Gastrocnemius medialis (tissue), 4 donors: Measurements from ENCODE around the gene MSANTD2. TPM values are rescaled to one million over a fixed set of nuclear protein-coding genes. Genes with fewer than 3 reads are reported as not detected.
A peak's percentile ranks its signal among the peaks of the same experiment; 100 is the strongest.

Experiments used
- ATAC-seq, 2 donors: fragments of 150-250 bp; one replicate each; pipeline ENCODE4 v1.9.1; 2016
- DNase-seq, 2 donors: peaks; one replicate each; pipeline ENCODE4 v3.0.0-alpha.2; 2019
- H3K27ac ChIP-seq, 4 donors: fragments of 200-600 bp; sonication (generic); 1 replicate in 1 of 4; 2 replicates in 3 of 4; pipeline ENCODE4 v1.5.1; 2016 to 2018; ENCODE audit warnings: mild to moderate bottlenecking in 2 of 4, moderate library complexity in 1 of 4
- H3K27me3 ChIP-seq, 3 donors: fragments of 200-600 bp; sonication (generic) in 2 of 3; 1 replicate in 1 of 3; 2 replicates in 2 of 3; pipeline versions ENCODE4 v1.5.1 to v1.6.0; 2016 to 2019; ENCODE audit warnings: mild to moderate bottlenecking in 1 of 3, moderate library complexity in 1 of 3
- H3K36me3 ChIP-seq, 2 donors: fragments of 200-600 bp; sonication (generic) in 1 of 2; one replicate each; pipeline ENCODE4 v1.5.1; 2017 to 2018
- H3K4me1 ChIP-seq, 2 donors: fragments of 200-600 bp; sonication (generic) in 1 of 2; one replicate each; pipeline ENCODE4 v1.5.1; 2016 to 2017; ENCODE audit warnings: mild to moderate bottlenecking in 2 of 2
- H3K4me3 ChIP-seq, 4 donors: fragments of 200-600 bp; sonication (generic) in 3 of 4; 1 replicate in 1 of 4; 2 replicates in 3 of 4; pipeline ENCODE4 v1.5.1; 2016 to 2019; ENCODE audit warnings: mild to moderate bottlenecking in 2 of 4
- H3K9me3 ChIP-seq, 3 donors: fragments of 200-600 bp; sonication (generic) in 2 of 3; 1 replicate in 1 of 3; 2 replicates in 2 of 3; pipeline ENCODE4 v1.5.1; 2016 to 2019
- POLR2A ChIP-seq, 2 donors: fragments of 450-650 bp; IDR thresholded peaks; one replicate each; pipeline ENCODE4 v1.6.1; 2017; ENCODE audit warnings: antibody characterized with exemption in 2 of 2, mild to moderate bottlenecking in 2 of 2, moderate library complexity in 2 of 2
- in situ Hi-C, 4 donors: fragments of 200-750 bp; cut with MboI; loops; one replicate each; pipeline versions ENCODE4 v1.15.0 to v1.8.0; 2017; ENCODE audit warnings: low sequenced_read_pairs in 4 of 4
- intact Hi-C: fragments of 100-400 bp; cut with DNase I; formaldehyde crosslinking; loops from one replicate; pipeline ENCODE4 v1.15.1; 2023; ENCODE audit warnings: low total_unique reads
- total RNA-seq, 4 donors: library from RNA; depleted of rRNA; stranded (reverse); fragments of >200 nt; gene quantifications; one replicate each; pipeline versions ENCODE4 v1.1.0 to v1.2.3, GENCODE V29; 2016
- TF ChIP-seq, protein P1 (sequence below), 5 experiments: fragments of 450-650 bp in 3 of 5; fragments of 200-600 bp in 2 of 5; sonication (generic) in 2 of 5; IDR thresholded peaks in 4 of 5; conservative IDR thresholded peaks in 1 of 5; 1 replicate in 4 of 5; 2 replicates in 1 of 5; pipeline ENCODE4 v1.5.1; 2016 to 2019; ENCODE audit warnings: antibody characterized with exemption in 5 of 5, mild to moderate bottlenecking in 3 of 5, moderate library complexity in 3 of 5

MSANTD2 gene
- total RNA-seq, 4 donors from 2014 or later = 3.3 to 5.1 (median 3.8) TPM

DNA sequence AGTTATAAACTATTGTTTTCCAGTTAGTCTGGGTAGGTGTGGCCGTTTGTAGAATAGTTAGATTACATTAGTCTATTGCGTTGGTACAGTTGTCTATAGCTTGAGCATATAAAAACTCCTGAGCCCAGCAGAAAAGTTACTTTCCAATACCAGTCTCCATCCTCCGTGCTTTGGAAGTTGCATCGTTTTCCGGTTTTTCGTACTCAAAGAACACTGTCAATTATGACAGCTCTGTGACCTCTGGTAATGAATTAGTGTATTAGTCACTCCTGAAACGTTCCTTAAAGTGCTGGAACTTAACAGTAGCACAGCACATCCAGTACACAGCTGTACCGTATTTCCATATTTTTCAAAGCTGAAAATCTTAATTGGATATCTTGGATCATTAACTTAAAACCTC, 808 bp upstream of the MSANTD2 start:
- H3K27ac ChIP-seq = peak overlapping the region; percentile 87 to 99 (median 94)
- peak overlapping the region; percentile 58 to 91 (median 86) for H3K4me3 ChIP-seq
- intact Hi-C loops = loop anchor here (2.0 to 5.0 kb wide), 4 partner anchors 36 to 179 kb away; partner anchors contain the start of genes CCDC15, ESAM and TBRG1
- ATAC-seq (peak; percentile 3 to 13), DNase-seq (no peak)
- peaks cover 0 to 9% of the 10 kb centered on the region in 2 donors for H3K36me3 ChIP-seq
- TF ChIP-seq, protein P1, sequence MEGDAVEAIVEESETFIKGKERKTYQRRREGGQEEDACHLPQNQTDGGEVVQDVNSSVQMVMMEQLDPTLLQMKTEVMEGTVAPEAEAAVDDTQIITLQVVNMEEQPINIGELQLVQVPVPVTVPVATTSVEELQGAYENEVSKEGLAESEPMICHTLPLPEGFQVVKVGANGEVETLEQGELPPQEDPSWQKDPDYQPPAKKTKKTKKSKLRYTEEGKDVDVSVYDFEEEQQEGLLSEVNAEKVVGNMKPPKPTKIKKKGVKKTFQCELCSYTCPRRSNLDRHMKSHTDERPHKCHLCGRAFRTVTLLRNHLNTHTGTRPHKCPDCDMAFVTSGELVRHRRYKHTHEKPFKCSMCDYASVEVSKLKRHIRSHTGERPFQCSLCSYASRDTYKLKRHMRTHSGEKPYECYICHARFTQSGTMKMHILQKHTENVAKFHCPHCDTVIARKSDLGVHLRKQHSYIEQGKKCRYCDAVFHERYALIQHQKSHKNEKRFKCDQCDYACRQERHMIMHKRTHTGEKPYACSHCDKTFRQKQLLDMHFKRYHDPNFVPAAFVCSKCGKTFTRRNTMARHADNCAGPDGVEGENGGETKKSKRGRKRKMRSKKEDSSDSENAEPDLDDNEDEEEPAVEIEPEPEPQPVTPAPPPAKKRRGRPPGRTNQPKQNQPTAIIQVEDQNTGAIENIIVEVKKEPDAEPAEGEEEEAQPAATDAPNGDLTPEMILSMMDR (IDR thresholded peaks at IDR 0.05 in 4 of 5, conservative IDR thresholded peaks at IDR 0.05 in 1 of 5) = no peak
- TF ChIP-seq POLR2A (IDR thresholded peaks at IDR 0.05) = no peak
- H3K9me3 ChIP-seq = no peaks in the 10 kb centered on the region
- H3K4me1 ChIP-seq = peaks cover 26 to 28% of the 10 kb centered on the region in 2 donors
- in situ Hi-C loops = no loop called here
- no peaks in the 10 kb centered on the region for H3K27me3 ChIP-seq

DNA sequence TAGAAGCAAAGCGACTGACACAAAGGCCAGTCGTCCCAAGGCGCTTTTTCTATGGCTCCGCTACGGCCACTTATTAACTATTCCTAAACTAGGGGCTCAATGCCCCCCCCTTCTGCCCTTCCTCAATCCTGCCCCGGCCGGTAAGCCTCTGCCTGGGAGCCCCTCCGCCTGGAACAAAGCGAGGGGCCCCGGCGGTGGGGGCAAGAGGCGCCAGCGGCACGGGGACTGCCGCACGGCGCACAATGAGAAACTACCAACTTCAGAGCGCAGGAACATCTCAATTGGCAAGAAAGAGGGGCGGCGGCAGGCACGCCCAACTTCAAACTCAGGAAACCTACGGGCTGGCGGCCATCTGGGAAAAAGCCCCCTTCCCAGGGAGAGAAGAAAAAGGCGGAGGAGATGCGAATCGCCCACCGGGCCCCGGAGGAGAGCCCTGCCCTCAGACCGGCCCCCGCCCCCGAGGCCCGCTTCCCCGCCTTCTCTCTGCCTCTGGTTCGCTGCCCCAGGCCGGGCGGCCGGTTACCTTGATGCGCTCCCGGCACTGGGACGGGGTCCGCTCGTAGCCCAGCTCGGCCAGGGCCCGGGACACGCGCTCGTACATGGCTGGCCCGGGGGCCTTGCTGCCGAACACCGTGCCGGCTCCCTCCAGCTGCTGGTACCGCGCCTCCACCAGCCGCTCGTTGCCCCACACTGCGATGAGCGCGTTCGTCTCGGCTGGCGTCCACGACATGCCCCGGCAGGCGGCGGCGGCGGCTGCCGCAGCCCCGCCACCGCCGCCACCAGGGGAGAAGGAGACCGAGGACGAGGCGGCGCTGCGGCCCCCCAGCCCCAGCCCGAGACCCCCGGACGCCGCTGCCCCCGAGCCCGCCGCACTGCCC, 619 bp downstream of the MSANTD2 start:
- no peak for TF ChIP-seq POLR2A (IDR thresholded peaks at IDR 0.05)
- TF ChIP-seq, protein P1 (IDR thresholded peaks at IDR 0.05 in 4 of 5, conservative IDR thresholded peaks at IDR 0.05 in 1 of 5) = no peak
- H3K4me3 ChIP-seq = peak overlapping the region; percentile 58 to 91 (median 86)
- peaks cover 26 to 33% of the 10 kb centered on the region in 2 donors for H3K4me1 ChIP-seq
- H3K27ac ChIP-seq = peak overlapping the region; percentile 87 to 99 (median 94)
- ATAC-seq = peak; percentile 34 to 50
- in situ Hi-C loops (no loop called here), intact Hi-C loops (loop anchor here (2.0 to 5.0 kb wide), 4 partner anchors 37 to 177 kb away; partner anchors contain the start of genes CCDC15, ESAM and TBRG1)
- DNase-seq = no peak
- H3K36me3 ChIP-seq = no peaks in the 10 kb centered on the region
- no peaks in the 10 kb centered on the region for H3K9me3 ChIP-seq
- H3K27me3 ChIP-seq = no peaks in the 10 kb centered on the region

DNA sequence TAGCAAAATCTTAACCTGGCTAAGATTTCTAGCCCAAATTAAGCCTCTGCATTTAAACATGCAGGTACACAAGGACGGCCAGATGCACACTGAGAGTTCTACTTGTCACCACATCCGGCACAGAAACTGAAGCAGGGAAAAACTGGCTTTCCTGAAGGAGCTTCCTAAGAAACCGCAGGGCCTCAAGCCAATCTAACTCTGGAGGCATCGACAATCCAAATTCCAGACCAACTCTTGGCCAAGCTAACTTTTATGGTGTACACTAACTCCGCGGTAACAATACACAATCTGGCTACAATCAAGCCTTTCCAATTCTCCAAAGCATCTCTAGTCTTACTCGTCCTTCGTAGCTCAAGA, 1.2 kb downstream of the MSANTD2 start:
- TF ChIP-seq POLR2A (IDR thresholded peaks at IDR 0.05) = no peak
- TF ChIP-seq, protein P1 (IDR thresholded peaks at IDR 0.05 in 4 of 5, conservative IDR thresholded peaks at IDR 0.05 in 1 of 5) = no peak
- peak overlapping the region; percentile 58 to 91 (median 86) for H3K4me3 ChIP-seq
- in situ Hi-C loops (no loop called here), intact Hi-C loops (no loop called here)
- H3K4me1 ChIP-seq = peaks cover 26 to 33% of the 10 kb centered on the region in 2 donors
- H3K9me3 ChIP-seq = no peaks in the 10 kb centered on the region
- DNase-seq (no peak), ATAC-seq (no peak)
- no peaks in the 10 kb centered on the region for H3K36me3 ChIP-seq
- peak overlapping the region; percentile 87 to 99 (median 94) for H3K27ac ChIP-seq
- no peaks in the 10 kb centered on the region for H3K27me3 ChIP-seq

DNA sequence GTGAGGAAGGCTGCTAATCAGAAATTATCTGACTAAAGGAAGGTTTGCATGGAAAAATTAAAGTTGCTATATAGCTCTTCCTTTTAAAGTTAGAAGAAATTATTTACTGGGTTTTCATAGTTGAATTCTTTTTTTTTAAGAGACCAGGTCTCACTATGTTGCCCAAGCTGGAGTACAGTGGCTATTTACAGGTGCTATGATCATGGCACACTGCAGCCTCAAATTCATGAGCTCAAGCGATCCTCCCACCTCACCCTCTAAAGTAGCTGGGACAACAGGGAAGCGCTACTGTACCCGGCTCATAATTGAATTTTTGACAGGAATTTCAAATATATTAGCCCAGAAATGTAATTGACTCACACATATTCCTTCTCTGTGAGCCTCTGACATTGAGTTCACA, 3.9 kb downstream of the MSANTD2 start:
- intact Hi-C loops = no loop called here
- H3K36me3 ChIP-seq = no peaks in the 10 kb centered on the region
- in situ Hi-C loops = no loop called here
- no peak overlapping the region for H3K4me3 ChIP-seq
- H3K9me3 ChIP-seq = no peaks in the 10 kb centered on the region
- no peak overlapping the region for H3K27ac ChIP-seq
- no peaks in the 10 kb centered on the region for H3K27me3 ChIP-seq
- ATAC-seq (no peak), DNase-seq (no peak)
- H3K4me1 ChIP-seq = peaks cover 22 to 53% of the 10 kb centered on the region in 2 donors
- no peak for TF ChIP-seq POLR2A (IDR thresholded peaks at IDR 0.05)
- TF ChIP-seq, protein P1 (IDR thresholded peaks at IDR 0.05 in 4 of 5, conservative IDR thresholded peaks at IDR 0.05 in 1 of 5) = no peak
